Measurements from ENCODE around the gene PTPRG.
A peak's percentile ranks its signal among the peaks of the same experiment; 100 is the strongest.

Gene PTPRG

DNA sequence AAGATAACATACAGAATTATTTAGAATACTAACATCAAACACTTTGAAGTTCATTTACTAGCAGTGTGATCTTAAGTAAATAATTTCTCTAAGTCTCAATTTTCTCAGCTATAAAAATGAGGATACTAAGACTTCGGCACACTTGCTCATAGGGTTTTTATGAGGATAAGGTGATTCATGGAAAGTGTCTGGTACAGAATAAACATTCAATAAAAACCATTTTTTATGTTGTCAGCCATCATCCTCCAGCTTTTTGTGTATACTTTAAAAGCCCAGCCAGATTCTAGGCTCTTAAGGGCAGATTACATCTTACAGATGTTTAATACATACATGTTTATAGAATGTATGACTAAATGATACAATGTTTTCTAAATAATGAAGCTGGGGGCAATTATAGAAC is 755.2 kb downstream of the PTPRG start:
- Histone ChIP-seq H3K27me3 (ENCODE audit: control insufficient read depth, insufficient read depth, low read length) (no peaks in the 10 kb centered on the region), H3K9me3 (ENCODE audit: control insufficient read depth, insufficient read depth, low read length) (no peaks in the 10 kb centered on the region), H3K36me3 (ENCODE audit: control insufficient read depth, insufficient read depth, low read length) (no peaks in the 10 kb centered on the region), H3K4me1 (ENCODE audit: control insufficient read depth, insufficient read depth, low read length) (peaks cover 3% of the 10 kb centered on the region), H3K4me3 (ENCODE audit: low read depth, low read length) (no peak overlapping the region), H3K9ac (ENCODE audit: low read depth, low read length) (no peak overlapping the region)

DNA sequence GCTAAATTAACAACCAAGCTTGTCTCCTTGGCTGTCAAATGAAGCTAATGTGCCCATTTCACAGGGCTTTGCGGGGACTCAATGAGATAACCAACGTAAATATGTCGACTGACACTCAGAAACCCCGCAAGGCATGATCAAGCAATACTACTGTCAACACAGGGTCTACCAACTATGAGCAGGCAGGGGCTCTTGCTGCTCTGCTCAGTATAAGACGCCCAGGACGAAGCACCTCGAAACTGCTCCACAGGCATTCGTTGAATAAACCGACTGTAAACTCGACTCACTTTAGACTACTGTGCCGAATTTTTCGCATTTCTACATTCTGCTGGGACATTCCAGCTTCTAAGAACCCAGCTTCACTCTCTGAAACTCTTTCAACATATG is 757.0 kb downstream of the PTPRG start:
- H3K9me3 ChIP-seq (ENCODE audit: control insufficient read depth, insufficient read depth, low read length) = no peaks in the 10 kb centered on the region
- H3K4me3 ChIP-seq (ENCODE audit: low read depth, low read length) = peak overlapping the region; percentile 95
- peak overlapping the region; percentile 32 for H3K9ac ChIP-seq (ENCODE audit: low read depth, low read length)
- no peaks in the 10 kb centered on the region for H3K27me3 ChIP-seq (ENCODE audit: control insufficient read depth, insufficient read depth, low read length)
- no peaks in the 10 kb centered on the region for H3K36me3 ChIP-seq (ENCODE audit: control insufficient read depth, insufficient read depth, low read length)
- H3K4me1 ChIP-seq (ENCODE audit: control insufficient read depth, insufficient read depth, low read length) = peaks cover 3% of the 10 kb centered on the region

DNA sequence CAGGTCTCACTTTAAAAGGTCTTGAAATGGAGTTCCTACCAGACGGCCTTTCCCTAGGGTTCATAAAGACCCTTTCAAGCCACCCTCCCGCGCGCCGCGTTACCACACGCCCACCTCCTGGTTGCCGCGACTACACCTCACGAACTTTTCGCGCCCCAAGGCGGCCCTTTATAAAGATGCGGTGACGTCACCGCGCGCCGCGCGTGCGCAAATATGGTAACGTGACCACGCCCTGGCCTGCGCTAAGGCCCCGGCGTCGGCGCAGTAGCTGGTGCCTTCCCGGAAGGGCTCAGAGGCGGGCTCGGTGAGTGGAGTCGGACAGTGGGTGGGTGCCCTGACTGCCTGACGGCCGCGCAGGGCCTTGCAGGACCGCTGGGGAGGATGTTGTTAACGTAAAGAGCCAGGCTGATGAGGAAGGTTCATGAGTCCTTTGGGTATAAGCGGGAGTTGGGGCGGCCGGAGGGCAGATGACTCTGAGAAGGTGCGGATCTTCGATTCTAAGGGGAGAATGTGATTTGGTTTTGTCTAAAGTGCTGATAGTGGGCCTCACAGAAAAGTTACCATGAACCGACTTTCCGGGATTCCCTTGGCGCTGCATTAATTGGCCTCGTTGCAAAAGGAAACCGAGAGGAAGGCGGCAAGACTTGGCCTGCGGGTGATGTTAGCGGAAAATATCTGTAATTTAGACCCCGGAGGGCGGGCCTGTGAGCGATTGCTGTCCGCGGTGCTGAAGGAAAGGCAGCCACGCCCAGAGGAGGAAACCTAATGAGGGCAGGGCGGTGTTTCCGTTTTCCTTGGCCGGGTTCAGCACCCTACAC is 757.6 kb downstream of the PTPRG start:
- H3K36me3 ChIP-seq (ENCODE audit: control insufficient read depth, insufficient read depth, low read length) = no peaks in the 10 kb centered on the region
- H3K27me3 ChIP-seq (ENCODE audit: control insufficient read depth, insufficient read depth, low read length) = no peaks in the 10 kb centered on the region
- H3K9me3 ChIP-seq (ENCODE audit: control insufficient read depth, insufficient read depth, low read length) = no peaks in the 10 kb centered on the region
- H3K4me1 ChIP-seq (ENCODE audit: control insufficient read depth, insufficient read depth, low read length) = no peaks in the 10 kb centered on the region
- peak overlapping the region; percentile 77 for H3K9ac ChIP-seq (ENCODE audit: low read depth, low read length)
- H3K4me3 ChIP-seq (ENCODE audit: low read depth, low read length) = peak overlapping the region; percentile 95

DNA sequence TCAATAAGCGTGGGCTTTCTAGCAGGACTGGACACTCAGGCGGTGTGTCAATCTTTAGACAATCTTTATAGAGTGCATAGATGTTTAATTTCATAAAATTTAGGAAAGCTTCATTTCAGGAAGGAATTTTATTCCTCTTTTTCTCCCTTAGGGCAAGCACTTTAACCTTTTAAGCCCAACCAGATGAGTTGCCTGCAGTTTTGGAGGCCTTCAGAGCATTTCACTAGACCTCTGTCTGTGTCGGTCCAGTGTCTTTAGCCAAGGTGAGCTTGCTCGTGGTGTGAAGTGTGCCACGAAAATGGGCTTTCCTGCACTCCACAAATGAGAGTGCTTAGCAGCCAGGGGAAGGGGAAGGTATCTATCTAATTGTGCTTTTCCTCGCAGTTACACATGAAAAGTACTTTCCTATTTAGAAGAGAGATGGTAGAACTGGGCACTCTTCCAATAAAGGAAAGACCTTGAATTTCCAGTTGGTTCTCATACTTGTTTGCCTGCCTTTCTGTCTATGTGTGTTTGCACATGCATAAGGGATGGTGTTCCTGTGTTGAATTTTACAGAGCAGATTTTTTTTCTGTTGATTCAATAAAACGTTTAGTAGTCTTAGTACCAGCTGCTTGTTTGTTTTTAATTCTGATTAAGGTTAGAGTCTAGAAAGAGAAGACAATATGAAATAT is 758.3 kb downstream of the PTPRG start:
- no peaks in the 10 kb centered on the region for H3K27me3 ChIP-seq (ENCODE audit: control insufficient read depth, insufficient read depth, low read length)
- H3K36me3 ChIP-seq (ENCODE audit: control insufficient read depth, insufficient read depth, low read length) = no peaks in the 10 kb centered on the region
- H3K4me1 ChIP-seq (ENCODE audit: control insufficient read depth, insufficient read depth, low read length) = no peaks in the 10 kb centered on the region
- H3K9ac ChIP-seq (ENCODE audit: low read depth, low read length) = no peak overlapping the region
- no peaks in the 10 kb centered on the region for H3K9me3 ChIP-seq (ENCODE audit: control insufficient read depth, insufficient read depth, low read length)
- H3K4me3 ChIP-seq (ENCODE audit: low read depth, low read length) = no peak overlapping the region

DNA sequence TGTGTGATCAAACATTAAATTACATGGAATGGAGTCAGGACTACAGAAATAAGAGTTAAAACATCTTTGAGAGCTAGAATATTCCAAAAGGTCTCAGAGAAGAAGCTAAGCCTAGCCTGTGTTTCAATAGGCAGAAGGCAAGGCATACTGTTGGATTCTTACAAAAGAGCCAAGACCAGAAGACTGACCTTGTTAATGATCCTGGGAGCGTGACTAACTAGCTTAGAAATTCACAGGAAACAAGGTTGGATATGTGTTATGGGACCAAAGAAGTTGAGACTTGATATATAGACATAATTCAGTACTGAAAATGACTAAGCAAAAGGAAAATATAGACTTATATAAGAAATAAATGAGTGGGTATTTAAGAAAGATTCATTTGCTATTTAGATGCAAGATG is 761.9 kb downstream of the PTPRG start:
- no peak overlapping the region for H3K4me3 ChIP-seq (ENCODE audit: low read depth, low read length)
- no peak overlapping the region for H3K9ac ChIP-seq (ENCODE audit: low read depth, low read length)
- no peaks in the 10 kb centered on the region for H3K36me3 ChIP-seq (ENCODE audit: control insufficient read depth, insufficient read depth, low read length)
- no peaks in the 10 kb centered on the region for H3K4me1 ChIP-seq (ENCODE audit: control insufficient read depth, insufficient read depth, low read length)
- no peaks in the 10 kb centered on the region for H3K27me3 ChIP-seq (ENCODE audit: control insufficient read depth, insufficient read depth, low read length)
- no peaks in the 10 kb centered on the region for H3K9me3 ChIP-seq (ENCODE audit: control insufficient read depth, insufficient read depth, low read length)

DNA sequence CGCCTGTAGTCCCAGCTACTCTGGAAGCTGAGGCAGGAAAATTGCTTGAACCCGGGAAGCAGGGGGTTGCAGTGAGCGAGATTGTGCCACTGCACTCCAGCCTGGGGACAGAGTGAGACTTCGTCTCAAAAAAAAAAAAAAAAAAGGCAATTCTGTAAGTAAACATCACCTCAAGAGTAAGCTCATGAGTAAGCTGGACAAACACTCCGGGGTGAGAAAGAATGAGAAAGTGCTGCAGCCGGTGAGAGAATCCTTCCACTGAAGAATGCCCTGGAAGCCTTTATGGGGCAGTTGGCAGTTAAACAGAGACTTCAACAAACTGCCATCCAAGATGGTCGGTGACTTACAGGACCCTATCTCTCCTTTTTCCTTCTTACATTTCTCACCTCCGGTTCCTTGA is 764.5 kb downstream of the PTPRG start:
- H3K36me3 ChIP-seq (ENCODE audit: control insufficient read depth, insufficient read depth, low read length) = no peaks in the 10 kb centered on the region
- no peak overlapping the region for H3K4me3 ChIP-seq (ENCODE audit: low read depth, low read length)
- no peaks in the 10 kb centered on the region for H3K9me3 ChIP-seq (ENCODE audit: control insufficient read depth, insufficient read depth, low read length)
- no peaks in the 10 kb centered on the region for H3K4me1 ChIP-seq (ENCODE audit: control insufficient read depth, insufficient read depth, low read length)
- no peaks in the 10 kb centered on the region for H3K27me3 ChIP-seq (ENCODE audit: control insufficient read depth, insufficient read depth, low read length)
- H3K9ac ChIP-seq (ENCODE audit: low read depth, low read length) = no peak overlapping the region

DNA sequence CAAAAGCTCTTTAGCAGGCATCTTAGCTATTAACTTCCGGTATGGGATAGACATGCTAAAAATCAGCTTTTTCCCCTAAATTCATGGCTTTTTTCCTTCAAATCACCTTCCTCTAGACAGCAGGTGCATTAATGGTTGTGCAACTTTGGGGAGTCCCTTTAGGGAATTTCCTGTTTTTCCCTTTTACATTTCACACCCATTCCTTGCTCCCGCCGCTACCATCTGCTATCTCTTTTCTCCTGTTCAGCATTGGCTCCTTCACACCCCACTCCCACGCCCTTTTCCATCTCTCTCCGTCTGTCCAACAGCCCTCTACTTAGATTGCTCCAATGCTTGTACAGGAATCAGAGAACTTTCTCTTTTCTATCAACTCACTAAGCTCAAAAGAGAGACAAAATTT is 768.6 kb downstream of the PTPRG start:
- no peaks in the 10 kb centered on the region for H3K27me3 ChIP-seq (ENCODE audit: control insufficient read depth, insufficient read depth, low read length)
- no peak overlapping the region for H3K9ac ChIP-seq (ENCODE audit: low read depth, low read length)
- peaks cover 7% of the 10 kb centered on the region for H3K4me1 ChIP-seq (ENCODE audit: control insufficient read depth, insufficient read depth, low read length)
- no peak overlapping the region for H3K4me3 ChIP-seq (ENCODE audit: low read depth, low read length)
- H3K36me3 ChIP-seq (ENCODE audit: control insufficient read depth, insufficient read depth, low read length) = no peaks in the 10 kb centered on the region
- no peaks in the 10 kb centered on the region for H3K9me3 ChIP-seq (ENCODE audit: control insufficient read depth, insufficient read depth, low read length)

DNA sequence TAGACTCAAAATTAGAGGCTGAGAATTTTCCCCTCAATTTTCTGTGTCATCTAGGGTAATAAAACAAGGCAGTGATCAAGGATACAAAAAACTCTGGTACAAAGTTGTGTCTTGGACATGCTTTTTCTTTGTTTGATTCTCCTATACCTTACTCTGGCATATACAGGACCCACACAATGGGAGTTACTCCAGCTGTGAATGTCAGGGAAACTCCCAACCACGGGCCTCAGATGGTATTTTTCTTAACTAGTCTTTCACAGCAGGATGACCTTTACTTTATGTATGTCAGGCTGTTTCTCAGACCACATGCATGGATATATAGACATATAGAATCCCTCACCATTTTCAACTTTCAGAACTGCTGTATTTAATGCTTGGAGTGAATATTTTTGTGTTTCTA is 770.6 kb downstream of the PTPRG start:
- no peaks in the 10 kb centered on the region for H3K27me3 ChIP-seq (ENCODE audit: control insufficient read depth, insufficient read depth, low read length)
- no peaks in the 10 kb centered on the region for H3K9me3 ChIP-seq (ENCODE audit: control insufficient read depth, insufficient read depth, low read length)
- peaks cover 10% of the 10 kb centered on the region for H3K4me1 ChIP-seq (ENCODE audit: control insufficient read depth, insufficient read depth, low read length)
- H3K36me3 ChIP-seq (ENCODE audit: control insufficient read depth, insufficient read depth, low read length) = no peaks in the 10 kb centered on the region
- no peak overlapping the region for H3K4me3 ChIP-seq (ENCODE audit: low read depth, low read length)
- no peak overlapping the region for H3K9ac ChIP-seq (ENCODE audit: low read depth, low read length)

DNA sequence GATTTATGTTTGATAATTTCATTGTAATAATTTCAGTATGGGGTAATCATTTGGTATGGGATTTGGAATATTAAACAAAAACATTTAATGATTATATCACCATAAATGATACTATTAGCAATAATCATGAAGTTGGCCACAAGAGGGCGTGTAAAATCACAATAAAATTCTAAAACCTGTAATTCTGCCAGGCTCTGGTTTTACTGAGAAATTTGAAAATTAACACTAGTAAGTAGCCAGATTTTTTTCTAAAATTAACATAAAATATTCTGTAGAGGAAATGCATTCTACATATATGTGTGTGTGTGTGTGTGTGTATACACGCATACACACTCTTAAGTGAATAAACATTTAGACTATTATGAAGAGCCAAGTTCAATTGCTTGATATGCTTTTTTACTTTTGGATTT is 771.5 kb downstream of the PTPRG start:
- no peaks in the 10 kb centered on the region for H3K36me3 ChIP-seq (ENCODE audit: control insufficient read depth, insufficient read depth, low read length)
- H3K4me3 ChIP-seq (ENCODE audit: low read depth, low read length) = no peak overlapping the region
- peaks cover 10% of the 10 kb centered on the region for H3K4me1 ChIP-seq (ENCODE audit: control insufficient read depth, insufficient read depth, low read length)
- no peaks in the 10 kb centered on the region for H3K9me3 ChIP-seq (ENCODE audit: control insufficient read depth, insufficient read depth, low read length)
- H3K9ac ChIP-seq (ENCODE audit: low read depth, low read length) = no peak overlapping the region
- no peaks in the 10 kb centered on the region for H3K27me3 ChIP-seq (ENCODE audit: control insufficient read depth, insufficient read depth, low read length)

DNA sequence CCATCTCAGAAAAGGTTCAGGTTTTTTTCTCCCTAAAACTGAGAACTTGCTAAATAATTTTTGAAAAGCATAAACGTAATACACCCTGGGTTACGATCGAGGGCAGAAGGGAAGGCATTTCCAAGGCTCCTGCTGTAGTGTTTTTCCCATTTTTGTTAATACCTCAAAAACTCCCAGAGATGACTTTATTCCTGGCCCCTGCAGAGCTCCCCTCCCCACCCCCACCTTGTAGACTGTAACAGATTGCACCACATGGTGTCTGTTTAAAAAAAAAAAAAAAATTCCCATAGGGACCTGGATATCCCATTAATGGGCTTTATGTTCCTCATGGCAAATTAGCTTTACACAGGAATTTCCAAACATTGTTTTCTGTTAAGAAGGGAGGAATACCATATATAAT is 773.8 kb downstream of the PTPRG start:
- Histone ChIP-seq H3K4me1 (ENCODE audit: control insufficient read depth, insufficient read depth, low read length) (peaks cover 10% of the 10 kb centered on the region), H3K36me3 (ENCODE audit: control insufficient read depth, insufficient read depth, low read length) (no peaks in the 10 kb centered on the region), H3K9ac (ENCODE audit: low read depth, low read length) (no peak overlapping the region), H3K9me3 (ENCODE audit: control insufficient read depth, insufficient read depth, low read length) (no peaks in the 10 kb centered on the region), H3K27me3 (ENCODE audit: control insufficient read depth, insufficient read depth, low read length) (no peaks in the 10 kb centered on the region), H3K4me3 (ENCODE audit: low read depth, low read length) (no peak overlapping the region)

DNA sequence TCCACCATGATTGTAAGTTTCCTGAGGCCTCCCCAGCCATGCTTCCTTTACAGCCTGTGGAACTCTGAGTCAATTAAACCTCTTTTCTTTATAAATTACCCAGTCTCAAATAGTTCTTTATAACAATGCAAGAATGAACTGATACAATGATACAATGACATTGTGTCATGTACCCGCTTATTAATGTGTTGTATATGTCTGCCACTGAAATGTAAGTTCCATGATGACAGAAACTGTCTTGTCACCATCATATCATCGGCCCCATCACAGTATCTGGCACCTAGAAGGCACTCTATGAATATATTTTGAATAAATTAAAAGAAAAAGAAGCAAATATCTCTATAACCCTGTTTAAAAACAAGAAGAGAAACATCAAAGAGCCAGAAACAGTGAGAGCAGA is 782.4 kb downstream of the PTPRG start:
- Histone ChIP-seq H3K9ac (ENCODE audit: low read depth, low read length) (no peak overlapping the region), H3K4me1 (ENCODE audit: control insufficient read depth, insufficient read depth, low read length) (no peaks in the 10 kb centered on the region), H3K4me3 (ENCODE audit: low read depth, low read length) (no peak overlapping the region), H3K27me3 (ENCODE audit: control insufficient read depth, insufficient read depth, low read length) (peaks cover 6% of the 10 kb centered on the region), H3K9me3 (ENCODE audit: control insufficient read depth, insufficient read depth, low read length) (no peaks in the 10 kb centered on the region), H3K36me3 (ENCODE audit: control insufficient read depth, insufficient read depth, low read length) (no peaks in the 10 kb centered on the region)
